Naive thymus-derived CD8-positive, alpha-beta T cell (primary cell): ENCODE data around the gene PSMD8. TPM values are rescaled to one million over a fixed set of nuclear protein-coding genes. Genes with fewer than 3 reads are reported as not detected.
"Not testable (repeated sequence)": the region's sequence is repeated elsewhere in the genome, so short reads cannot be mapped to it uniquely, and the experiment has no call there.

Source experiments
- ATAC-seq, 2 donors: fragments of 150-1000 bp; cut with Tn5 transposase in 1 of 2; sonication (Bioruptor Pico), chemical (Tn5 transposase) in 1 of 2; 1 replicate in 1 of 2; 2 replicates in 1 of 2; pipeline ENCODE4 v1.10.0; 2021; ENCODE audit warnings: mild to moderate bottlenecking in 2 of 2, moderate library complexity in 2 of 2
- POLR2A ChIA-PET: fragments of 350-600 bp; sonication (Branson Sonifier 250); formaldehyde crosslinking; loops from one replicate; lab custom pipeline; 2021; ENCODE audit warnings: antibody characterized with exemption; lab: Charles Lee
- DNase-seq, 10 donors: peaks; one replicate each; pipeline versions ENCODE4 v3.0.0 to v3.0.0-alpha.2; 2020 to 2022
- H3K27ac Mint-ChIP-seq, 10 donors: one replicate each; pipeline ENCODE4 v1.8.0; 2020 to 2022; ENCODE audit warnings: mild to moderate bottlenecking in 10 of 10, mixed read lengths in 10 of 10, moderate library complexity in 4 of 10, inconsistent platforms in 1 of 10
- H3K27me3 Mint-ChIP-seq, 5 donors: one replicate each; pipeline ENCODE4 v1.8.0; 2021 to 2022; ENCODE audit warnings: mixed read lengths in 5 of 5
- H3K36me3 Mint-ChIP-seq, 3 donors: one replicate each; pipeline ENCODE4 v1.8.0; 2020 to 2022; ENCODE audit warnings: mixed read lengths in 3 of 3, mild to moderate bottlenecking in 2 of 3, inconsistent platforms in 1 of 3
- H3K4me1 Mint-ChIP-seq, 4 donors: one replicate each; pipeline ENCODE4 v1.8.0; 2021 to 2022; ENCODE audit warnings: mixed read lengths in 4 of 4
- H3K4me3 Mint-ChIP-seq, 10 donors: one replicate each; pipeline ENCODE4 v1.8.0; 2020 to 2022; ENCODE audit warnings: mild to moderate bottlenecking in 10 of 10, mixed read lengths in 10 of 10, moderate library complexity in 6 of 10, inconsistent platforms in 1 of 10
- H3K9me3 Mint-ChIP-seq, 9 donors: one replicate each; pipeline ENCODE4 v1.8.0; 2020 to 2022; ENCODE audit warnings: mixed read lengths in 9 of 9, mild to moderate bottlenecking in 3 of 9, inconsistent platforms in 1 of 9, moderate library complexity in 1 of 9
- polyA plus RNA-seq, 3 donors: library from polyadenylated mRNA; unstranded; fragments of 300-500 nt; fragmentation: Illumina TruSeq; gene quantifications; one replicate each; pipeline ENCODE4 v1.2.3, GENCODE V29; 2021
- total RNA-seq, 8 experiments: library from RNA in 2 of 8; stranded (reverse) in 2 of 8; gene quantifications; one replicate each; pipeline ENCODE4 v1.2.3 and lab custom pipeline; 2021 to 2026

The PSMD8 gene
- total and polyA plus RNA-seq, 5 experiments from 2014 or later, result 73.8 to 139 (median 137) TPM

- H3K4me3 Mint-ChIP-seq, result peak overlapping the region; percentile 86 to 96 (median 93)
- H3K4me1 Mint-ChIP-seq, result peaks cover 9 to 23% (median 19%) of the 10 kb centered on the region in 4 donors
- POLR2A ChIA-PET, result interaction anchor here (0.8 to 2.9 kb wide), 23 partner anchors 9 to 529 kb away, joined by 3 to 38 read pairs (median 5); partner anchors contain the start of genes ACTN4, CATSPERG, EIF3K and GGN
- peaks cover 0 to 14% (median 0%) of the 10 kb centered on the region in 3 donors for H3K36me3 Mint-ChIP-seq
- ATAC-seq (no peak), DNase-seq (no peak)
- no peaks in the 10 kb centered on the region for H3K9me3 Mint-ChIP-seq
- H3K27ac Mint-ChIP-seq, result peak overlapping the region; percentile 82 to 98 (median 94)
- peaks cover 0 to 8% (median 0%) of the 10 kb centered on the region in 5 donors for H3K27me3 Mint-ChIP-seq
Measured at GRCh38 chr19:38402623-38402966, 28.2 kb downstream of the PSMD8 start.

GRCh38 chr19:38402967-38403674, 28.8 kb downstream of the PSMD8 start, which contains the start of gene FAM98C:
Gene FAM98C, plus strand, starts transcription at chr19:38403093. Its CDS starts 61 bp downstream, at chr19:38403154.
- Mint-ChIP-seq H3K4me3 (peak within 1 kb of the TSS; percentile 86 to 96 (median 93)), H3K27me3 (peaks cover 0 to 8% (median 0%) of the 10 kb centered on the region in 5 donors), H3K27ac (peak within 1 kb of the TSS; percentile 82 to 98 (median 94)), H3K4me1 (peaks cover 9 to 23% (median 19%) of the 10 kb centered on the region in 4 donors), H3K36me3 (peaks cover 0 to 18% (median 0%) of the 10 kb centered on the region in 3 donors), H3K9me3 (no peaks in the 10 kb centered on the region)
- POLR2A ChIA-PET, result interaction anchor here (0.8 to 2.9 kb wide), 23 partner anchors 9 to 529 kb away, joined by 3 to 38 read pairs (median 5); partner anchors contain the start of genes ACTN4, CATSPERG, EIF3K and GGN
- DNase-seq, result peak; percentile 95 to 99 (median 98)
- ATAC-seq, result peak; percentile 94 to 95

DNA sequence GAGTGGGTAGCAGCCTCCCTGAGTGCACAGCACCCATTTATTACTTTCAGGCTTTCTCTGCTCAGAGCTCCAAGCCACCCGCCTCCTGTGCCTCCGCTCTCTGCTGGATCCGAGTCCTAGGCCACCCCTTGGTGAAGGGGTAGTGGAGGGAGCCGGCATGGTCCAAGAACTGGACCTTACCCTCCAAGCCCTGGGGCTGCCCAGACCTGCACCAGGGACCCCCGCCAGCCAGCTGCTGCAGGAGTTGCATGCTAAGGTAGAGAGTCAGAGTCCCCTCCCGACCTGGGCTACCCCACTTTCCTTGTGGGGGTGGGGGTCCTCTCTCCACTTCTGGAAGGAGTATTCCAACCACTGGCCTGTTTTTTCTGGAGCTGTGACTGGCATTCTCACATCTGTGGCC, 30.5 kb downstream of the PSMD8 start:
- POLR2A ChIA-PET, result interaction anchor here (1.9 kb wide), 1 partner anchor 9 kb away, joined by 6 read pairs; no protein-coding TSS in a partner anchor
- ATAC-seq (no peak), DNase-seq (no peak)
- Mint-ChIP-seq H3K27me3 (peaks cover 0 to 4% (median 0%) of the 10 kb centered on the region in 5 donors), H3K36me3 (peaks cover 0 to 21% (median 0%) of the 10 kb centered on the region in 3 donors), H3K4me1 (peaks cover 11 to 23% (median 19%) of the 10 kb centered on the region in 4 donors), H3K27ac (peak overlapping the region in 2 of 10 donors; percentile 24 to 30), H3K4me3 (peak overlapping the region in 9 of 10 donors; percentile 7 to 96 (median 72)), H3K9me3 (no peaks in the 10 kb centered on the region)

DNA sequence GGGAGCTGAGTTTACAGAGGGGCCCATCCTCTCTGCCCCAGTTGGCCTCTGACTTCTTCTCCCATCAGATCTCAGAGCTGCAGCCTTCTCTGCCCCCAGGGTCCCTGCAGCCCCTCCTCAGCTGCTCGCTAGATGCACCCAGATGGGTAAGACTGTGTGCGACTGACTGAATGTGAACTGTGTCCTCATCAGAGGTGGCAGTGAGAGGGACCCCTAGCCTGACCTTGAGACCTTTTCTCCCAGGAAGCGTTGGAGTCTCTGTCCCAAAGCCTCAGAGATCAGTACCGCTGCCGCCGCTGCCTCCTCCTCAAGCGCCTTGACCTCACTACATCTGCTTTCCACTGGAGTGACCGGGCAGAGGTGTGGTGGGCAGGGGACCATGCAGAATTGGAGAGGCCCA, 30.9 kb downstream of the PSMD8 start:
- peaks cover 12 to 23% (median 19%) of the 10 kb centered on the region in 4 donors for H3K4me1 Mint-ChIP-seq
- peaks cover 0 to 21% (median 0%) of the 10 kb centered on the region in 3 donors for H3K36me3 Mint-ChIP-seq
- H3K9me3 Mint-ChIP-seq, result no peaks in the 10 kb centered on the region
- DNase-seq (no peak), ATAC-seq (no peak)
- peak overlapping the region in 4 of 10 donors; percentile 30 to 72 (median 65) for H3K27ac Mint-ChIP-seq
- H3K27me3 Mint-ChIP-seq, result peaks cover 0 to 3% (median 0%) of the 10 kb centered on the region in 5 donors
- H3K4me3 Mint-ChIP-seq, result peak overlapping the region in 9 of 10 donors; percentile 22 to 96 (median 41)
- POLR2A ChIA-PET, result interaction anchor here (0.6 to 1.9 kb wide), 2 partner anchors 9 to 439 kb away, joined by 3 to 6 read pairs; no protein-coding TSS in a partner anchor

- no peak for ATAC-seq
- H3K9me3 Mint-ChIP-seq, result no peaks in the 10 kb centered on the region
- no peak for DNase-seq
- POLR2A ChIA-PET, result interaction anchor here (0.6 kb wide), 1 partner anchor 504 kb away, joined by 4 read pairs; the partner anchor contains the start of gene WDR87
- H3K27me3 Mint-ChIP-seq, result no peaks in the 10 kb centered on the region
- peaks cover 0 to 9% (median 4%) of the 10 kb centered on the region in 4 donors for H3K4me1 Mint-ChIP-seq
- H3K4me3 Mint-ChIP-seq, result no peak overlapping the region
- H3K36me3 Mint-ChIP-seq, result peaks cover 0 to 21% (median 0%) of the 10 kb centered on the region in 3 donors
- H3K27ac Mint-ChIP-seq, result peak overlapping the region in 2 of 10 donors; percentile 21 to 75
Measured at GRCh38 chr19:38409631-38410133, 35.3 kb downstream of the PSMD8 start.

DNA sequence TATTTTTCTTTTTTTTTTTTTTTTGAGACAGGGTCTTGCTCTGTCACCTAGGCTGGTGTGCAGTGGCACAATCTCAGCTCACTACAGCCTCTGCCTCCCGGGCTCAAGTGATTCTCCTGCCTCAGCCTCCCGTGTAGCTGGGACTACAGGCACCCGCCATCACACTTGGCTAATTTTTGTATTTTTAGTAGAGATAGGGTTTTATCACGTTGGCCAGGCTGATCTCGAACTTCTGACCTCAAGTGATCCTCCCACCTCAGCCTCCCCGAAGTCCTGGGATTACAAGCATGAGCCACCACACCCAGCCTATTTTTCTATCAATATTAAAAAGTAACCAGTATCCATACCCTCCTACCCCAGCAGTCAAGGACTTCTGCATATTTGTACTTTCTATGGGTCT, 36.0 kb downstream of the PSMD8 start:
- H3K4me3 Mint-ChIP-seq, H3K27me3 Mint-ChIP-seq, ATAC-seq, H3K4me1 Mint-ChIP-seq, H3K9me3 Mint-ChIP-seq, DNase-seq: not testable (repeated sequence)
- POLR2A ChIA-PET, result interaction anchor here (0.6 kb wide), 1 partner anchor 504 kb away, joined by 4 read pairs; the partner anchor contains the start of gene WDR87
- H3K27ac Mint-ChIP-seq, result peak overlapping the region in 1 of 10 donors; percentile 46
- peaks cover 0 to 19% (median 0%) of the 10 kb centered on the region in 3 donors for H3K36me3 Mint-ChIP-seq

- Mint-ChIP-seq H3K9me3 (no peaks in the 10 kb centered on the region), H3K27me3 (no peaks in the 10 kb centered on the region), H3K4me1 (peaks cover 0 to 5% (median 0%) of the 10 kb centered on the region in 4 donors), H3K4me3 (no peak overlapping the region), H3K36me3 (peaks cover 0 to 16% (median 0%) of the 10 kb centered on the region in 3 donors), H3K27ac (peak overlapping the region in 1 of 10 donors; percentile 11)
- POLR2A ChIA-PET, result no interaction called here
- DNase-seq (no peak), ATAC-seq (no peak)
Measured at GRCh38 chr19:38411041-38411712, 36.8 kb downstream of the PSMD8 start.

GRCh38 chr19:38411898-38412297, 37.5 kb downstream of the PSMD8 start:
- H3K36me3 Mint-ChIP-seq, result peaks cover 0 to 12% (median 0%) of the 10 kb centered on the region in 3 donors
- H3K9me3 Mint-ChIP-seq, H3K27me3 Mint-ChIP-seq, POLR2A ChIA-PET, H3K4me3 Mint-ChIP-seq, ATAC-seq, H3K4me1 Mint-ChIP-seq, DNase-seq: not testable (repeated sequence)
- H3K27ac Mint-ChIP-seq, result peak overlapping the region in 1 of 10 donors; percentile 10

DNA sequence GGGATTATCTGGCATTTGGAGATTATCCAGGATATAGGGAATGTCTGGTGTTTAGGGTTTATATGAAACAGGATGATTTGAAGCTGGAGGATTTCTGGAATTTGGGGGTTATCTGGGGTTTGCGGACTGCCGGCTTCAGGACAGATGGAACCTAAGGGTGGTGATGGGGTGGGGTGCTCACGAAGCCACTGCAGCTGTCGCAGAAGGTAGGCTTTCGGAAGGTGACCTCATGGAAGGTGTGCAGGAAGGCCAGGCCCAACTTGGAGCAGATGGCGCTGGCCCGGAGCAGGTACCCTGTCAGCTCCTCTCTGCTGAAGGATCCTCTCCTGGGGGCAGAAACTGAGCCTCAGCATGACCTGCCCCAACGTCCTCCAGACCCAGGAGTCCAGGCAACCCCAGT, 38.1 kb downstream of the PSMD8 start:
- POLR2A ChIA-PET, result no interaction called here
- H3K4me3 Mint-ChIP-seq, result no peak overlapping the region
- ATAC-seq (no peak), DNase-seq (no peak)
- no peak overlapping the region for H3K27ac Mint-ChIP-seq
- H3K36me3 Mint-ChIP-seq, result peaks cover 0 to 7% (median 0%) of the 10 kb centered on the region in 3 donors
- peaks cover 6 to 11% (median 8%) of the 10 kb centered on the region in 4 donors for H3K4me1 Mint-ChIP-seq
- no peaks in the 10 kb centered on the region for H3K9me3 Mint-ChIP-seq
- H3K27me3 Mint-ChIP-seq, result no peaks in the 10 kb centered on the region

- Mint-ChIP-seq H3K36me3 (peaks cover 0 to 4% (median 0%) of the 10 kb centered on the region in 3 donors), H3K27me3 (no peaks in the 10 kb centered on the region), H3K9me3 (no peaks in the 10 kb centered on the region), H3K27ac (no peak overlapping the region), H3K4me3 (no peak overlapping the region), H3K4me1 (peaks cover 11 to 16% (median 13%) of the 10 kb centered on the region in 4 donors)
- ATAC-seq (no peak), DNase-seq (no peak)
- POLR2A ChIA-PET, result interaction anchor here (0.5 kb wide), 1 partner anchor 101 kb away, joined by 3 read pairs; no protein-coding TSS in a partner anchor
Measured at GRCh38 chr19:38412961-38413360, 38.6 kb downstream of the PSMD8 start.

DNA sequence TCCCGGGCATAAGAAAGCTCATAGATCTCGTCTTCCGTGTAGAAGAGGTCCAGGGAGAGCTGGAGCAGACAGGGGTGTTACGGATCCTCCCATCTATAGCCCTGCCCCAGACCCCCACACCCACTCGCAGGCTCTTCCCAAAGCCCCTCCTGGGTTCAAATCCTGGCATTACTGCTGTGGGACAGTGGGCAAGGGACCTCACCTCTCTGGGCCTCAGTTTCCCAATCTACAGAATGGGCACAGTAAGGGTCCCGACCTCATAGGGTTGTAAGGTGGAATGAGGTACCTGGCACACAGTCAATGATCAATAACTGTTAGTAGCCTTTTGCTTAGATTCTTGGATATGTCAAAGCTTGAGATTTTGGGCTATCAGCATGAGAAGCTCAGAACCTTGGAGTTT, 39.0 kb downstream of the PSMD8 start:
- Mint-ChIP-seq H3K27me3 (no peaks in the 10 kb centered on the region), H3K4me1 (peaks cover 15 to 18% (median 16%) of the 10 kb centered on the region in 4 donors), H3K9me3 (no peaks in the 10 kb centered on the region), H3K27ac (no peak overlapping the region), H3K4me3 (no peak overlapping the region), H3K36me3 (peaks cover 0 to 3% (median 0%) of the 10 kb centered on the region in 3 donors)
- POLR2A ChIA-PET, result interaction anchor here (0.5 to 0.9 kb wide), 3 partner anchors 11 to 100 kb away, joined by 3 read pairs; partner anchors contain the start of gene FAM98C
- no peak for DNase-seq
- no peak for ATAC-seq

- H3K36me3 Mint-ChIP-seq, result no peaks in the 10 kb centered on the region
- peak overlapping the region; percentile 77 to 88 (median 84) for H3K4me3 Mint-ChIP-seq
- DNase-seq (no peak), ATAC-seq (no peak)
- peak overlapping the region in 8 of 10 donors; percentile 63 to 91 (median 78) for H3K27ac Mint-ChIP-seq
- no peaks in the 10 kb centered on the region for H3K9me3 Mint-ChIP-seq
- peaks cover 0 to 3% (median 0%) of the 10 kb centered on the region in 5 donors for H3K27me3 Mint-ChIP-seq
- H3K4me1 Mint-ChIP-seq, result peaks cover 12 to 24% (median 16%) of the 10 kb centered on the region in 4 donors
- POLR2A ChIA-PET, result interaction anchor here (1.4 to 1.5 kb wide), 2 partner anchors 9 to 15 kb away, joined by 3 to 4 read pairs; partner anchors contain the start of genes FAM98C and RASGRP4
Measured at GRCh38 chr19:38417146-38417543, 42.8 kb downstream of the PSMD8 start.
